ENCODE data around the gene NT5C. TPM values are rescaled to one million over a fixed set of nuclear protein-coding genes. Genes with fewer than 3 reads are reported as not detected.

The NT5C gene
- total RNA-seq, 1 donor from 2014 or later = 53.9 TPM

Other genes with a start within 250 kb of the NT5C start
- not detected in 2 replicates for gene FADS6, start 238.1 kb downstream of the NT5C start, total RNA-seq
- not detected in 2 replicates for gene USH1G, start 208.5 kb downstream of the NT5C start, total RNA-seq
- gene OTOP2, start 207.5 kb downstream of the NT5C start, total RNA-seq = not detected in 2 replicates
- gene OTOP3, start 195.8 kb downstream of the NT5C start, total RNA-seq = not detected in 2 replicates
- 0.61 and 1.2 TPM in 2 replicates for gene HID1, start 159.0 kb downstream of the NT5C start, total RNA-seq
- gene CDR2L, start 144.1 kb downstream of the NT5C start, total RNA-seq = 0.20 and 0.24 TPM in 2 replicates
- 43.1 and 43.3 TPM in 2 replicates for gene MRPL58, start 119.1 kb downstream of the NT5C start, total RNA-seq
- 186 and 190 TPM in 2 replicates for gene ATP5PD, start 84.8 kb downstream of the NT5C start, total RNA-seq
- 19.3 and 20.3 TPM in 2 replicates for gene KCTD2, start 84.5 kb downstream of the NT5C start, total RNA-seq
- gene SLC16A5, start 43.8 kb downstream of the NT5C start, total RNA-seq = 7.6 and 7.8 TPM in 2 replicates
- gene ARMC7, start 21.8 kb downstream of the NT5C start, total RNA-seq = 15.7 and 16.5 TPM in 2 replicates
- 236 and 281 TPM in 2 replicates for gene JPT1, start 22.8 kb upstream of the NT5C start, total RNA-seq
- 493 and 503 TPM in 2 replicates for gene SUMO2, start 51.2 kb upstream of the NT5C start, total RNA-seq
- gene NUP85, start 73.9 kb upstream of the NT5C start, total RNA-seq = 97.3 and 99.6 TPM in 2 replicates
- 80.3 and 88.6 TPM in 2 replicates for gene GGA3, start 129.9 kb upstream of the NT5C start, total RNA-seq
- gene MRPS7, start 130.1 kb upstream of the NT5C start, total RNA-seq = 66.3 and 73.3 TPM in 2 replicates
- gene MIF4GD, start 139.5 kb upstream of the NT5C start, total RNA-seq = 36.3 and 39.2 TPM in 2 replicates
- gene SLC25A19, start 157.7 kb upstream of the NT5C start, total RNA-seq = 48.4 and 52.7 TPM in 2 replicates

All from T-helper 1 cell treated with Interleukin-12 subunit alpha and Interleukin-12 subunit beta and Interleukin-4 antibody, amounts not matched to agents 30 ng/mL and 1 ng/mL, for 36 hours (primary cell).